WTC11 (cell line): Measurements from ENCODE around the gene SLA2. TPM values are rescaled to one million over a fixed set of nuclear protein-coding genes. Genes with fewer than 3 reads are reported as not detected.
"Not testable (repeated sequence)": the region's sequence is repeated elsewhere in the genome, so short reads cannot be mapped to it uniquely, and the experiment has no call there.

Experiments used
- ATAC-seq: fragments of 200-7000 bp; cut with Tn5 transposase; 2 replicates; pipeline ENCODE4 v1.10.0; 2021; ENCODE audit warnings: mild to moderate bottlenecking, moderate library complexity
- CTCF ChIA-PET: fragments of 300-600 bp; sonication (Branson Sonifier 250); formaldehyde crosslinking; loops from one replicate; lab custom pipeline; 2021; ENCODE audit warnings: antibody characterized with exemption; lab: Charles Lee
- POLR2A ChIA-PET: fragments of 350-600 bp; sonication (Branson Sonifier 250); formaldehyde crosslinking; loops from one replicate; lab custom pipeline; 2021; ENCODE audit warnings: antibody characterized with exemption; lab: Charles Lee
- DNase-seq: peaks from one replicate; pipeline ENCODE4 v3.0.0; 2021; ENCODE audit warnings: low spot score
- H3K27ac Mint-ChIP-seq: 2 replicates; pipeline ENCODE4 v1.8.0; 2021; ENCODE audit warnings: mixed read lengths
- H3K27me3 Mint-ChIP-seq: 2 replicates; pipeline ENCODE4 v1.8.0; 2021; ENCODE audit warnings: low read depth, mild to moderate bottlenecking, moderate library complexity, mixed read lengths
- H3K36me3 Mint-ChIP-seq: 2 replicates; pipeline ENCODE4 v1.8.0; 2021; ENCODE audit warnings: mixed read lengths
- H3K4me1 Mint-ChIP-seq: 2 replicates; pipeline ENCODE4 v1.8.0; 2022; ENCODE audit warnings: mixed read lengths
- H3K4me3 Mint-ChIP-seq: 2 replicates; pipeline ENCODE4 v1.8.0; 2021; ENCODE audit warnings: mild to moderate bottlenecking, moderate library complexity, mixed read lengths
- H3K9me3 Mint-ChIP-seq: 2 replicates; pipeline ENCODE4 v1.8.0; 2021; ENCODE audit warnings: mixed read lengths
- CBFB ChIP-seq: sonication (generic); formaldehyde crosslinking; IDR thresholded peaks from 2 replicates; pipeline ENCODE4 v1.8.1; 2022; ENCODE audit warnings: mild to moderate bottlenecking, low read depth, missing genetic modification reagents
- CDX4 ChIP-seq: fragments of 250-450 bp; sonication (Bioruptor Pico); IDR thresholded peaks from 2 replicates; pipeline ENCODE4 v1.9.0; 2021; ENCODE audit warnings: moderate library complexity, mild to moderate bottlenecking, inconsistent platforms, borderline replicate concordance
- EMX1 ChIP-seq: fragments of 250-450 bp; sonication (Bioruptor Pico); IDR thresholded peaks from 2 replicates; pipeline ENCODE4 v1.8.0; 2021; ENCODE audit warnings: mild to moderate bottlenecking
- FOXP1 ChIP-seq: sonication (generic); formaldehyde crosslinking; IDR thresholded peaks from 2 replicates; pipeline ENCODE4 v1.8.0; 2022; ENCODE audit warnings: missing genetic modification reagents, mild to moderate bottlenecking, moderate library complexity, borderline replicate concordance
- GRHL2 ChIP-seq: fragments of 250-450 bp; sonication (Bioruptor Pico); IDR thresholded peaks from 2 replicates; pipeline ENCODE4 v1.8.0; 2022; ENCODE audit warnings: mild to moderate bottlenecking, moderate library complexity; ENCODE audit not compliant: insufficient replicate concordance, severe bottlenecking
- GTF2I ChIP-seq: fragments of 250-450 bp; sonication (Bioruptor Pico); conservative IDR thresholded peaks from 2 replicates; pipeline ENCODE4 v1.4.0; 2021; ENCODE audit warnings: mild to moderate bottlenecking
- HMGXB4 ChIP-seq: sonication (generic); formaldehyde crosslinking; IDR thresholded peaks from 2 replicates; pipeline ENCODE4 v1.8.1; 2023; ENCODE audit warnings: mild to moderate bottlenecking, moderate library complexity, missing genetic modification reagents
- JUN ChIP-seq: sonication (generic); formaldehyde crosslinking; IDR thresholded peaks from 2 replicates; pipeline ENCODE4 v1.8.0; 2023; ENCODE audit warnings: mild to moderate bottlenecking, missing genetic modification reagents
- KAT7 ChIP-seq: sonication (generic); formaldehyde crosslinking; IDR thresholded peaks from 2 replicates; pipeline ENCODE4 v1.8.1; 2023; ENCODE audit warnings: missing genetic modification reagents, mild to moderate bottlenecking, borderline replicate concordance
- NFYB ChIP-seq: sonication (generic); formaldehyde crosslinking; conservative IDR thresholded peaks from 2 replicates; pipeline ENCODE4 v1.8.0; 2022; ENCODE audit warnings: low read depth, missing genetic modification reagents
- RORB ChIP-seq: fragments of 250-450 bp; sonication (Bioruptor Pico); IDR thresholded peaks from 2 replicates; pipeline ENCODE4 v1.9.0; 2021; ENCODE audit warnings: mild to moderate bottlenecking
- SMAD4 ChIP-seq: sonication (generic); formaldehyde crosslinking; IDR thresholded peaks from 2 replicates; pipeline ENCODE4 v1.8.0; 2022; ENCODE audit warnings: mild to moderate bottlenecking, missing genetic modification reagents
- SOX15 ChIP-seq: fragments of 250-450 bp; sonication (Bioruptor Pico); IDR thresholded peaks from 2 replicates; pipeline ENCODE4 v1.9.0; 2021; ENCODE audit warnings: mild to moderate bottlenecking
- ZNF232 ChIP-seq: sonication (generic); formaldehyde crosslinking; IDR thresholded peaks from 2 replicates; pipeline ENCODE4 v1.8.0; 2022; ENCODE audit warnings: mild to moderate bottlenecking, missing genetic modification reagents
- ZNF512 ChIP-seq: sonication (generic); formaldehyde crosslinking; IDR thresholded peaks from 2 replicates; pipeline ENCODE4 v1.8.1; 2022; ENCODE audit warnings: missing genetic modification reagents, borderline replicate concordance
- total RNA-seq: library from RNA; stranded (reverse); gene quantifications from 3 replicates; pipeline ENCODE4 v1.2.3, GENCODE V29; 2021
- TF ChIP-seq, protein P1 (sequence below): fragments of 250-450 bp; sonication (Bioruptor Pico); IDR thresholded peaks from 2 replicates; pipeline ENCODE4 v2.1.2; 2022; ENCODE audit warnings: mild to moderate bottlenecking, moderate library complexity
- TF ChIP-seq, protein P2 (sequence below): sonication (generic); formaldehyde crosslinking; conservative IDR thresholded peaks from 2 replicates; pipeline ENCODE4 v1.8.1; 2023; ENCODE audit warnings: mild to moderate bottlenecking, low read depth, missing genetic modification reagents, moderate library complexity
- TF ChIP-seq, protein P3 (sequence below): sonication (generic); formaldehyde crosslinking; IDR thresholded peaks from 2 replicates; pipeline ENCODE4 v1.8.0; 2023; ENCODE audit warnings: missing genetic modification reagents

Gene SLA2
- total RNA-seq, 1 experiment from 2014 or later: 0.17 TPM

DNA sequence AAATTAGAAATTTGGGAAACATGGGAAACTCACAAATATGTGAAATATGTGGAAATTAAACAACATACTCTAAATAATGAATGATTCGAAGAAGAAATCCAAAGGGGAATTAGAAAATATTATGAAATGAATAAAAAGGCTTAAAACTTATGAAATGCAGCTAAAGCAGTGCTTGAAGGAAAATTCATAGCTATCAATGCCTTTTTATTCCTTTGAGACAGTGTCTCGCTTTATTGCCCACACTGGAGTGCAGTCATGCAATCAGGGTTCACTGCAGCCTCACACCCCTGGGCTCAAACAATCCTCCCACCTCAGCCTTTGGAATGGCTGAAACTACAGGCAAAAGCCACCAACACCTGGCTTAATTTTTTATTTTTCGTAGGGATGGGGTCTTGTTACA is 80.5 kb downstream of the SLA2 start:
- peaks cover 4% of the 10 kb centered on the region for H3K27me3 Mint-ChIP-seq
- no peak for TF ChIP-seq SMAD4 (CRISPR knock-in tag)
- TF ChIP-seq GTF2I (CRISPR knock-in tag): no peak
- TF ChIP-seq, protein P1, sequence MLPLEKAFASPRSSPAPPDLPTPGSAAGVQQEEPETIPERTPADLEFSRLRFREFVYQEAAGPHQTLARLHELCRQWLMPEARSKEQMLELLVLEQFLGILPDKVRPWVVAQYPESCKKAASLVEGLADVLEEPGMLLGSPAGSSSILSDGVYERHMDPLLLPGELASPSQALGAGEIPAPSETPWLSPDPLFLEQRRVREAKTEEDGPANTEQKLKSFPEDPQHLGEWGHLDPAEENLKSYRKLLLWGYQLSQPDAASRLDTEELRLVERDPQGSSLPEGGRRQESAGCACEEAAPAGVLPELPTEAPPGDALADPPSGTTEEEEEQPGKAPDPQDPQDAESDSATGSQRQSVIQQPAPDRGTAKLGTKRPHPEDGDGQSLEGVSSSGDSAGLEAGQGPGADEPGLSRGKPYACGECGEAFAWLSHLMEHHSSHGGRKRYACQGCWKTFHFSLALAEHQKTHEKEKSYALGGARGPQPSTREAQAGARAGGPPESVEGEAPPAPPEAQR (CRISPR knock-in tag): no peak
- no peak for TF ChIP-seq KAT7
- no peak for TF ChIP-seq RORB
- no peak for TF ChIP-seq ZNF512 (CRISPR knock-in tag)
- H3K36me3 Mint-ChIP-seq: peaks cover 42% of the 10 kb centered on the region
- H3K27ac Mint-ChIP-seq: no peak overlapping the region
- peaks cover 30% of the 10 kb centered on the region for H3K9me3 Mint-ChIP-seq
- H3K4me1 Mint-ChIP-seq: peaks cover 40% of the 10 kb centered on the region
- ChIA-PET CTCF (no interaction called here), POLR2A (no interaction called here)
- no peak for ATAC-seq
- no peak overlapping the region for H3K4me3 Mint-ChIP-seq
- DNase-seq: no peak

- H3K27ac Mint-ChIP-seq, H3K4me3 Mint-ChIP-seq, POLR2A ChIA-PET, CTCF ChIA-PET, DNase-seq, ATAC-seq, H3K27me3 Mint-ChIP-seq: not testable (repeated sequence)
- peaks cover 42% of the 10 kb centered on the region for H3K36me3 Mint-ChIP-seq
- H3K4me1 Mint-ChIP-seq: peaks cover 33% of the 10 kb centered on the region
- H3K9me3 Mint-ChIP-seq: peaks cover 30% of the 10 kb centered on the region
Measured at GRCh38 chr20:36564726-36565121, 81.3 kb downstream of the SLA2 start.

- not testable (repeated sequence) for ATAC-seq, H3K27me3 Mint-ChIP-seq, H3K4me3 Mint-ChIP-seq
Measured at GRCh38 chr20:36564078-36564725, 81.8 kb downstream of the SLA2 start.

DNA sequence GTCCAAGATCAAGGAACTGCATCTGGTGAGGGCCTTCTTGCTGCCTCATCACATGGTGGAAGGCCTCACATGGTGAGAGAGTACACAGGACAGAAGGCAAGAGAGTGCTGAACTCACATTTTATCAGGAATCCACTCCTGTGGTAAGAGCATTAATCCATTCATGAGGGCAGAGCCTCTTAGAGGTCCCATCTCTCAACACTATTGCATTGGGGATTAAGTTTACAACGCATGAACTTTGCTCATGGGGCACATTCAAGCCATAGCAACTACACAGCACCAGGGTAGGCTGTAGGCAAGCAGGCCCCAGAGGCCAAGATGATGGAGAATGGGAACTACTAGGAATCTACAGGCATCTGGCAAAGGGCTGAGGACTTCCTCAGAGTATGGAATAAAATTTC is 82.6 kb downstream of the SLA2 start:
- ATAC-seq (no peak), DNase-seq (no peak)
- Mint-ChIP-seq H3K27ac (peak overlapping the region; percentile 93), H3K4me1 (peaks cover 25% of the 10 kb centered on the region), H3K36me3 (peaks cover 38% of the 10 kb centered on the region), H3K9me3 (peaks cover 30% of the 10 kb centered on the region), H3K27me3 (peaks cover 4% of the 10 kb centered on the region), H3K4me3 (no peak overlapping the region)
- POLR2A ChIA-PET: interaction anchor here (2.2 kb wide), 1 partner anchor 8 kb away, joined by 10 read pairs; no protein-coding TSS in a partner anchor
- CTCF ChIA-PET: no interaction called here
- TF ChIP-seq, protein P2, sequence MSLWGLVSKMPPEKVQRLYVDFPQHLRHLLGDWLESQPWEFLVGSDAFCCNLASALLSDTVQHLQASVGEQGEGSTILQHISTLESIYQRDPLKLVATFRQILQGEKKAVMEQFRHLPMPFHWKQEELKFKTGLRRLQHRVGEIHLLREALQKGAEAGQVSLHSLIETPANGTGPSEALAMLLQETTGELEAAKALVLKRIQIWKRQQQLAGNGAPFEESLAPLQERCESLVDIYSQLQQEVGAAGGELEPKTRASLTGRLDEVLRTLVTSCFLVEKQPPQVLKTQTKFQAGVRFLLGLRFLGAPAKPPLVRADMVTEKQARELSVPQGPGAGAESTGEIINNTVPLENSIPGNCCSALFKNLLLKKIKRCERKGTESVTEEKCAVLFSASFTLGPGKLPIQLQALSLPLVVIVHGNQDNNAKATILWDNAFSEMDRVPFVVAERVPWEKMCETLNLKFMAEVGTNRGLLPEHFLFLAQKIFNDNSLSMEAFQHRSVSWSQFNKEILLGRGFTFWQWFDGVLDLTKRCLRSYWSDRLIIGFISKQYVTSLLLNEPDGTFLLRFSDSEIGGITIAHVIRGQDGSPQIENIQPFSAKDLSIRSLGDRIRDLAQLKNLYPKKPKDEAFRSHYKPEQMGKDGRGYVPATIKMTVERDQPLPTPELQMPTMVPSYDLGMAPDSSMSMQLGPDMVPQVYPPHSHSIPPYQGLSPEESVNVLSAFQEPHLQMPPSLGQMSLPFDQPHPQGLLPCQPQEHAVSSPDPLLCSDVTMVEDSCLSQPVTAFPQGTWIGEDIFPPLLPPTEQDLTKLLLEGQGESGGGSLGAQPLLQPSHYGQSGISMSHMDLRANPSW (CRISPR knock-in tag): no peak
- TF ChIP-seq CBFB (CRISPR knock-in tag) (no peak), CDX4 (CRISPR knock-in tag) (no peak), ZNF232 (no peak), FOXP1 (CRISPR knock-in tag) (no peak), SMAD4 (CRISPR knock-in tag) (no peak), GRHL2 (no peak), EMX1 (CRISPR knock-in tag) (no peak), JUN (CRISPR knock-in tag) (no peak), NFYB (CRISPR knock-in tag) (no peak), SOX15 (CRISPR knock-in tag) (no peak), HMGXB4 (CRISPR knock-in tag) (no peak)
- TF ChIP-seq, protein P1 (CRISPR knock-in tag): no peak
- TF ChIP-seq, protein P3, sequence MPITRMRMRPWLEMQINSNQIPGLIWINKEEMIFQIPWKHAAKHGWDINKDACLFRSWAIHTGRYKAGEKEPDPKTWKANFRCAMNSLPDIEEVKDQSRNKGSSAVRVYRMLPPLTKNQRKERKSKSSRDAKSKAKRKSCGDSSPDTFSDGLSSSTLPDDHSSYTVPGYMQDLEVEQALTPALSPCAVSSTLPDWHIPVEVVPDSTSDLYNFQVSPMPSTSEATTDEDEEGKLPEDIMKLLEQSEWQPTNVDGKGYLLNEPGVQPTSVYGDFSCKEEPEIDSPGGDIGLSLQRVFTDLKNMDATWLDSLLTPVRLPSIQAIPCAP (CRISPR knock-in tag): no peak

More at GRCh38 chr20:36564078-36564725, 81.8 kb downstream of the SLA2 start:
- DNase-seq, H3K27ac Mint-ChIP-seq, POLR2A ChIA-PET, CTCF ChIA-PET: not testable (repeated sequence)
- H3K36me3 Mint-ChIP-seq: peaks cover 38% of the 10 kb centered on the region
- peaks cover 28% of the 10 kb centered on the region for H3K4me1 Mint-ChIP-seq
- H3K9me3 Mint-ChIP-seq: peaks cover 30% of the 10 kb centered on the region
